GM19240 (cell line): ENCODE measurements around the gene RAB11FIP4.

Source experiments
- DNase-seq: peaks from one replicate; pipeline ENCODE4 v3.0.0; 2011; ENCODE audit warnings: low spot score; ENCODE audit not compliant: insufficient read length

The RAB11FIP4 gene

GRCh38 chr17:31484821-31485220 is 93.3 kb downstream of the RAB11FIP4 start:
- DNase-seq: no peak

DNA sequence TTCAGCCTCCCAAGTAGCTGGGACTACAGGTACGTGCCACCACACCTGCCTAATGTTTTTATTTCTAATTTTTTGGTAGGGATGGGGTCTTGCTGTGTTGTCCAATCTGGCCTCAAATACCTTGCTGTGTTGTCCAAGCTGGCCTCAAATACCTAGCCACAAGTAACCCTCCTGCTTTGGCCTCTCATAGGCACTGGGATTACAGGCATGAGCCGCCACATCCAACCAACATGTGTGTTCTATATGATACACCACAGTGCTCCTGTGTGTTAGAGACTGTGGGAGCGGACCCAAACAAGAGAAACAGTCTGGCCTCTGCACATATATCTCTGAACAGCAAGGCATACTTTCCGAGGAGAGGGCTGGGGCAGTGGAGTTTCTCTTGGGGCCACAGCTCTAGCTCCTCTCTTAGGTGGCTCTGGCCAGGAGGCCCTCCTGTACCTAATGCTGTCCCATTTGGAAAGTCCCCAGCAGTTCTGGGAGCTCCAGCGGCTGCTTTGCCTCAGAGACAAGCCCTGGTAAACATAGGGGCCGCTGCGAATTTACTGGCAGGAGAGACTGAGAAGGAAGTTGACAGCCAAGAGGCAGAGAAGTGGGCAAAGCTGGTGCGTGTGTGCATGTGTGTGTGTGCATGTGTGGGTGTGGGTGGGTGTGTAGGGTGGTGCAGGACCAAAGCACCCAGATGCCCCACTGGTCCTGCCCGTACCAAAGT is 95.0 kb downstream of the RAB11FIP4 start:
- no peak for DNase-seq

DNA sequence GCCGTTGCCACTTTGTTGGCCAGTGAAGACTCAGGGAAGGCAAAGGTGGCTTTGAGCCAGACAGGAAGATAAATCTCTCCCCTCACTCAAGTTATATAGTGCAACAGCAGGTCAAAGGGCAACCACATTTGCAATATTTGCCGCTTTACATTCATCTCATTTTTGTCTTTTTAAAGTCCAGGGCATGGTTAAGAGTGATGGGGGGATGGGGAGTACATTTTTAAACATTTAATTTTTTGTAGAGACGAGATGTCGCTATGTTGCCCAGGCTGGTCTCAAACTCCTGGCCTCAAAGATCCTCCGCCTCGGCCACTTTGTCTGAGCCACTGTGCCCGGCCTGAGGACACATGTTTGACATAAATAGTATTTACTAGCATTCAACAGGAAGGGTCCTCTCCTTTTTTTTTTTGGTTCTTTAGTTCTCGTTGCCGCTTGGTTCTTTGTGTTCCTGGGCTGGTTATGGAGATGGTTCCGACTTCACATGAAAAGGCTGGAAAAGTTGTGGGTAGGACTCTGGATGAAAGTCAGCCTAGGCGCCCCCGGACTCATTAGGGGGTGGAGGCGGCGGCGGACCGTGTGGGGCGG is 95.7 kb downstream of the RAB11FIP4 start:
- no peak for DNase-seq

DNA sequence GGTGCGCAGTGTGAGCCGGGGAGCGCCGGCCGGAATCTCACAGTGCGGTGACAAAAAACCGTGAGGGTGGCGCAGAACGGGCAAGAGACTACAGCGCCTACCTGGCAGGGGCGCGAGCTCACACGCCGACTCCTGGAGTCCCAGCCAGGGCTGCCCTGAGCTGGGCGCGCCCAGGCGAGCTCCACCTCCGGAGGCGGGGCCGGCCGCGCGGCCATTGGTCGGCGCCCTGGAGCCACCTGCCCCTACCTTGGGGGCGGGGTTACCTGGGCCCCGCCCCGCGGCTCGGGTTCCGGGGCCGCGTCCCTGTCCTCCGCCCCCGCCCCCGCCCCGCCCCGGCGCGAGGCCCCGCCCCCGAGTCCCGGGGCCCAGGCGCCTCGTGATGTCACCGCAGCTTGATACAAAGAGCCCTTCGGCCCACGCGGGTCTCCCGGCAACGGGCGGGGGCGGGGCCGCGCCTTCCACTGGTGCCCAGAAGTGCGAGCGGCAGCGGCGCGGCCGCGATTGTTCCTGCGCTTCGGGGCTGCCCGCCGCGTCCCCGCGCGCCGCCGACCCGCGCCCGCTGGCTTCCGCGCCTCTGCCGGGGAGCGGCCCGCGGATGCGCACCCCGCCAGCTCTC is 96.3 kb downstream of the RAB11FIP4 start:
- peak; percentile 88 for DNase-seq

DNA sequence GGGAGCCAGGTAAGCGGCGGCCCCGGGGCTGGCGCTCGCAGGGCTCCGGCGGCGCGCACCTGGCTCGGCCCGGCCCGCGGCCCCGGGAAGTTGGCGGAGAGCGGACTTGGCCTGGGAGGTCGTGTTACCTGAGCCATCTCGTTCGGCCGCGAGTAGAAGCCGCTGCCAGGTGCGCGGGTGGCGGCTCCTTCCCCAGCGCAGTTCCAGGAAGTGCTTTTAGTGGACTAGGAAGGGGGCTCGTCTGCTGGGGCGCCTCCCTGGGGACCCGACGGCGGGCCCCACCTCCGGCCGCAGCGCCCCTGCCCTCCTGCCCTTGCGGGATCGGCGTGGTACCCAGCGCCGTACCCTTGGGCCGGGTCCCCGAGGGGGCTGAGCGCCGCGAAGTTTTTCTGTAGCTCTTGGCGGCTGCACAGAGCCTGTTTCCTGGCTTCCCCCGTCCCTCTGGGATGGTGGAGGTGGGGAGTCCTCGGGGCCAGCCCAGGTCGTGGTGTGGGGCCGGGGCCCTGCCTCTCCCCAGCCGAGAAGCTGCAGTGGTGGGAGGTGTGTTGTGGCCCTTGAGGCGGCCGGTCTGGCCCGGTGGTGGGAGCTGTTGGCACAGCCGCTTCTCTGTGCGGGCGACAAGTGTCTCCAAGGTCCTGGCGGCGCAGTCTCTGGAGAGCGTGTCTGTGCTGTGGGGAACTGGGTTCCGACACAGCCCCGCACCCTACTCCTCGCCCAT is 96.9 kb downstream of the RAB11FIP4 start:
- DNase-seq: no peak

- DNase-seq: no peak
Measured at GRCh38 chr17:31488982-31489294, 97.5 kb downstream of the RAB11FIP4 start.

DNA sequence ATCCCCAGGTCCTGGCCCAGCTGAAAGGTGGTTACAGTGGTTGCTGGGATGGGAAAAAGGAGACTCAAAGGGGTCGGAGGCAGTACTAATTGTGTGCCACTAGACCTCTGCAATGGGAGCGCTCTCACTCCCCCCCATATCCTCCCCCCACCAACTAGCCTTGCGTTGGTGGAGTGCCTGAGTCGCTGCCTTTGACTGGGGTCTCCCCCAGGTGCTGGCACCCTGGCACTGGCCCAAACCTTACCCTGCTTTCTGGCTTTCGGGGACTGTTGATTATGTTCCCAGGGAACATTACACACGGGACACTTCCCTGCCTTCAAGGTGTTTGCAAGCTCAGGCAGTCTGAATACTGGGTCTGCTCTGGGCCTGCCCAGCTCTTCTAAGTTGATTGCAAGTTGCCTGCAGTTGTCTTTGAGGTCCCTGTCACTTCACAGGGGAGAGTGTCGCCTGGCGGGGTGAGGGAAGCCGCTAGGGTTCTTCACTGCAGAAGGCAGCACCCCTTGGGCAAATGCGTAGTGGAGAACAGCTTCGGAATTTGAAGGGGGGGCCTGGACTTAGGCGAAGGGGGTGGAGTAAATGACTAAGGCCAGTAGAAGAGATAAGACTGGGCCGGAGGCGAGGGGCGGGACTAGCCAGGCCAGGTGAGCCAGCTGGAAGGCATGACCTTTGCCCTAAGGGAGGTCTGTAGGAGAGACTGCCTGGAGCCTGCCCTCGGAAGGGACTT is 98.0 kb downstream of the RAB11FIP4 start:
- DNase-seq: no peak

- DNase-seq: no peak
Measured at GRCh38 chr17:31490019-31490650, 98.7 kb downstream of the RAB11FIP4 start.

- DNase-seq: no peak
Measured at GRCh38 chr17:31490671-31491375, 99.3 kb downstream of the RAB11FIP4 start.

- DNase-seq: peak; percentile 44
Measured at GRCh38 chr17:31491376-31492131, 100.1 kb downstream of the RAB11FIP4 start.

DNA sequence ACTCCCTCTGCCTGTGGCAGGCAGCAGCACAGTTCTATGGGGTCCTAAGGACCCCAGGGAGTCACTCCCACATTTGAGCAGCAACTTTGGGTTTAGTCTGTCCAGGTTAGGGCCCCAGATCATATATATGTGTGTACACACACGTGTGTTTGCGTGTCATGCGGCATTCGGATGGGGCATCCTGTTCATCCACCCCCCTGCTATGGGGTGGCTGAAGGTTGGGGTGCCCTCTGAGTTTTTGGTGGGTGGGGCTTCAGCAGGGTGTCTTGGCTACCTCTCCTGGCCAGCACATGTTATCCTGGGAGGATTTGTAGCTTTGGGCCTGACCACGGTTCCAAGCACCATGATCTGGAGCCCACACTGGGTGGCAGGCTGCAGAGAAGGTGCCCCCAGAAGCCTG is 100.7 kb downstream of the RAB11FIP4 start:
- no peak for DNase-seq

- peak; percentile 39 for DNase-seq
Measured at GRCh38 chr17:31492880-31493655, 101.6 kb downstream of the RAB11FIP4 start.

GRCh38 chr17:31493656-31494155 is 102.2 kb downstream of the RAB11FIP4 start:
- no peak for DNase-seq

- peak; percentile 41 for DNase-seq
Measured at GRCh38 chr17:31494259-31495021, 103.0 kb downstream of the RAB11FIP4 start.

DNA sequence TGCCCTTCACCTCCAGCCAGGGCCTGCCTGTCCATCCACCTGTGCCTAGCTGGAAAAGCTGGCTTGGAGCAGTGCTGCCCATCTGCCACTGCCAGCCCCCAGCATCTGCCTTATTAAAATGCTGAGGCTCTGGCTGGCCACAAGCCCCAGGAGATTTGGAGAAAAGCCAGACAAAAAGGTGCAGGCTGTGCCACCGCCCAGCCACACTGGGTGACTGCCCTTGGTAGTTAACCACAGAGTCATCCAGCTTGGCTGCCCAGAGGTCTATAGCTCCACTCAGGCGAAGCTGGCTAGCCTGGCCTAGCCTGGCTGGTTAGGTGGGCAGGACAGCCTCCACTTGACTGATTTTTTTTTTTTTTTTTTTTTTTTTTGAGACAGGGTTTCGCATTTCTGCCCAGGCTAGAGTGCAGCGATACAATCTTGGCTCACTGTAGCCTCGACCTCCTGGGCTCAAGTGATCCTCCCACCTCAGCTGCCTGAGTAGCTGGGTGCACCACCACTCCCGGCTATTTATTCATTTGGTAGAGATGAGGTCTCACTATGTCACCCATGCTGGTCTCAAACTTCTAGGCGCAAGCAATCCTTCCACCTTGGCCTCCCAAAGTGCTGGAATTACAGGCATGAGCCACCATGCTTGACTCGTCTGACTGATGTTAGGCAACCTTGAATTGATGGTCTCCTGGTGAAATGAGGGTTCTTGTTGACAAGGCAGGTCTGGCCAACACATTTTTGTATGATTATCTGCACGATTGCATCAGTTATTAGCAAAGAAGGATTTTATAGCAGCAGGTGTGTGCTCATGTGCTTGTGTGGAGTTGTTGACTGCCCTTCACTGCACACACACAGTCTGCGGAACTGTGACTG is 103.8 kb downstream of the RAB11FIP4 start:
- no peak for DNase-seq

- no peak for DNase-seq
Measured at GRCh38 chr17:31496097-31496496, 104.6 kb downstream of the RAB11FIP4 start.

DNA sequence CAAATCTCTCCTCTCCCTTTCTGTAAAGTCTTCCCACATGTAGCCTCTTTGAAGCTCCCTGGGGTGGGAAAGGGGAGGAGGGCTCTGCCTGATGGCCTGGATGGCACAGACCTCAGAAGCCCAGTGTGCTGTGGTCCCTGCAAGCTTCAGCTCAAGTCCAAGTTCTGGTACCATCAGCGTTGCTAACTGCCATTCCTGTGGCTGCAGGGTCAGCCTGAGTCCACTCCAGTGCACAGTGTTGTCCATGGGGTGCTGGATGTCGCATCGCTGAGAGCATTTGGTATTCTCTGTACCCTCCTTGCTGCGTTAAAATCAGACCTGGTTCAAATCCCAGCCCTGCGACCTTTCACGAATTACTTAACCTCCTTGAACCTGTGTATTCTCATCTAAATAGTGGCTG is 105.1 kb downstream of the RAB11FIP4 start:
- no peak for DNase-seq
